Vagina (tissue), 2 donors: ENCODE results near the gene TRIM43. TPM values are rescaled to one million over a fixed set of nuclear protein-coding genes. Genes with fewer than 3 reads are reported as not detected.
"Not testable (repeated sequence)": the region's sequence is repeated elsewhere in the genome, so short reads cannot be mapped to it uniquely, and the experiment has no call there.

Experiments used
- DNase-seq, 2 donors: peaks; one replicate each; pipeline ENCODE4 v3.0.0-alpha.2; 2017; ENCODE audit errors: extremely low spot score in 2 of 2
- H3K27ac ChIP-seq: fragments of 200-600 bp; sonication (generic); one replicate; pipeline ENCODE4 v1.5.1; 2019
- H3K27me3 ChIP-seq: fragments of 200-600 bp; sonication (generic); one replicate; pipeline ENCODE4 v1.5.1; 2019
- H3K36me3 ChIP-seq, 2 donors: fragments of 200-600 bp; sonication (generic); one replicate each; pipeline ENCODE4 v1.5.1; 2017 to 2019
- H3K4me1 ChIP-seq: fragments of 200-600 bp; sonication (generic); one replicate; pipeline ENCODE4 v1.5.1; 2019
- H3K4me3 ChIP-seq, 2 donors: fragments of 200-600 bp; sonication (generic); 1 replicate in 1 of 2; 2 replicates in 1 of 2; pipeline ENCODE4 v1.5.1; 2016 to 2019
- H3K9me3 ChIP-seq: fragments of 200-600 bp; sonication (generic); one replicate; pipeline ENCODE4 v1.5.1; 2019
- CTCF ChIP-seq, 3 experiments: fragments of 450-650 bp in 2 of 3; fragments of 200-600 bp in 1 of 3; sonication (generic) in 1 of 3; IDR thresholded peaks; one replicate each; pipeline ENCODE4 v1.5.1; 2017 to 2019; ENCODE audit warnings: antibody characterized with exemption in 3 of 3, mild to moderate bottlenecking in 2 of 3, moderate library complexity in 2 of 3
- POLR2A ChIP-seq, 2 donors: fragments of 450-650 bp; IDR thresholded peaks; one replicate each; pipeline ENCODE4 v1.6.1; 2017; ENCODE audit warnings: antibody characterized with exemption in 2 of 2, mild to moderate bottlenecking in 2 of 2, moderate library complexity in 2 of 2
- POLR2AphosphoS5 ChIP-seq, 2 donors: sonication (generic); formaldehyde crosslinking; IDR thresholded peaks; one replicate each; pipeline ENCODE4 v1.9.0; 2017; ENCODE audit warnings: antibody characterized with exemption in 2 of 2, mild to moderate bottlenecking in 2 of 2, low read depth in 1 of 2; ENCODE audit not compliant: insufficient read depth in 1 of 2
- intact Hi-C: fragments of 100-400 bp; cut with DNase I; formaldehyde crosslinking; loops from one replicate; pipeline ENCODE4 v1.15.1; 2023
- total RNA-seq: library from RNA; depleted of rRNA; stranded (reverse); fragments of >200 nt; gene quantifications from one replicate; pipeline ENCODE4 v1.2.3, GENCODE V29; 2016

The TRIM43 gene
- total RNA-seq, result not detected

GRCh38 chr2:95591701-95592100 is at the start of gene TRIM43:
TRIM43 (plus strand) TSS chr2:95592001; CDS start chr2:95594024, 2,023 bp downstream.
- H3K27me3 ChIP-seq, intact Hi-C loops, H3K9me3 ChIP-seq, DNase-seq, H3K27ac ChIP-seq, H3K4me3 ChIP-seq, H3K4me1 ChIP-seq, H3K36me3 ChIP-seq: not testable (repeated sequence)

- DNase-seq, result no peak
- Histone ChIP-seq H3K36me3 (no peaks in the 10 kb centered on the region), H3K4me3 (no peak overlapping the region), H3K27me3 (no peaks in the 10 kb centered on the region), H3K9me3 (no peaks in the 10 kb centered on the region), H3K27ac (no peak overlapping the region), H3K4me1 (no peaks in the 10 kb centered on the region)
- intact Hi-C loops, result no loop called here
- TF ChIP-seq POLR2A (IDR thresholded peaks at IDR 0.05) (no peak), CTCF (IDR thresholded peaks at IDR 0.05) (no peak), POLR2AphosphoS5 (IDR thresholded peaks at IDR 0.05; ENCODE audit: insufficient read depth in 1 of 2, low read depth in 1 of 2) (no peak)
These were observed 40.7 kb upstream of the TRIM43 start for GRCh38 chr2:95551055-95551568.

GRCh38 chr2:95552911-95553310 is 38.9 kb upstream of the TRIM43 start:
- Histone ChIP-seq H3K4me1 (no peaks in the 10 kb centered on the region), H3K27ac (no peak overlapping the region), H3K27me3 (no peaks in the 10 kb centered on the region), H3K36me3 (no peaks in the 10 kb centered on the region), H3K9me3 (no peaks in the 10 kb centered on the region), H3K4me3 (no peak overlapping the region)
- no peak for DNase-seq
- intact Hi-C loops, result no loop called here
- TF ChIP-seq POLR2AphosphoS5 (IDR thresholded peaks at IDR 0.05; ENCODE audit: insufficient read depth in 1 of 2, low read depth in 1 of 2) (no peak), POLR2A (IDR thresholded peaks at IDR 0.05) (no peak), CTCF (IDR thresholded peaks at IDR 0.05) (no peak)

- DNase-seq, result no peak
- Histone ChIP-seq H3K36me3 (no peaks in the 10 kb centered on the region), H3K27me3 (no peaks in the 10 kb centered on the region), H3K9me3 (no peaks in the 10 kb centered on the region), H3K27ac (no peak overlapping the region), H3K4me3 (no peak overlapping the region), H3K4me1 (no peaks in the 10 kb centered on the region)
- no peak for TF ChIP-seq POLR2A (IDR thresholded peaks at IDR 0.05)
- no peak for TF ChIP-seq CTCF (IDR thresholded peaks at IDR 0.05)
- TF ChIP-seq POLR2AphosphoS5 (IDR thresholded peaks at IDR 0.05; ENCODE audit: insufficient read depth in 1 of 2, low read depth in 1 of 2), result no peak
- intact Hi-C loops, result no loop called here
These were observed 22.6 kb upstream of the TRIM43 start for GRCh38 chr2:95569170-95569569.

GRCh38 chr2:95573866-95574265 is 17.9 kb upstream of the TRIM43 start:
- no peak overlapping the region for H3K27ac ChIP-seq
- H3K4me3 ChIP-seq, result no peak overlapping the region
- intact Hi-C loops, result no loop called here
- no peaks in the 10 kb centered on the region for H3K9me3 ChIP-seq
- TF ChIP-seq POLR2A (IDR thresholded peaks at IDR 0.05) (no peak), CTCF (IDR thresholded peaks at IDR 0.05) (no peak), POLR2AphosphoS5 (IDR thresholded peaks at IDR 0.05; ENCODE audit: insufficient read depth in 1 of 2, low read depth in 1 of 2) (no peak)
- H3K4me1 ChIP-seq, result no peaks in the 10 kb centered on the region
- DNase-seq, result no peak
- no peaks in the 10 kb centered on the region for H3K27me3 ChIP-seq
- H3K36me3 ChIP-seq, result no peaks in the 10 kb centered on the region
